ENCODE measurements around the gene CCDC57. TPM values are rescaled to one million over a fixed set of nuclear protein-coding genes. Genes with fewer than 3 reads are reported as not detected.

Gene CCDC57
- total RNA-seq, 1 donor from 2014 or later, result 108 TPM

DNA sequence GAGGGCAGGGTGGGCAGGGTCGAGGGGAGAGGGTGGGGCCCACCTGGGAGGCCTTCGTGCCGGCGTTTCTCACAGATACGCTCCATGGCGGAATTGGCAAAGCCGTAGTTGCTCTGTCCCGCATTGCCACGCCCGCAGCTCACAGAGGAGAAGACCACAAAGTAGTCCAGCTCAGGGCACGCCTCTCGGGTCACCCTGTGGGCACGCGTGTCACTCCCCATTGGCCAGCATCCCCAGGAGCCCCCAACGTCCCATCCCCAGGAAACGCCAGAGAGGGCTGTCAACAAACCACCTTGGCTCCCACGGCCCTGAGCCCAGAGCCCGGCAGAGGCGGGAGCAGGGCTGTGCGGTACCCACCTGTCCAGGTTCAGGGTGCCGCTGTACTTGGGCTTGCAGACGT lies 130.7 kb downstream of the CCDC57 start:
- no peak for DNase-seq (ENCODE audit: low spot score)

DNA sequence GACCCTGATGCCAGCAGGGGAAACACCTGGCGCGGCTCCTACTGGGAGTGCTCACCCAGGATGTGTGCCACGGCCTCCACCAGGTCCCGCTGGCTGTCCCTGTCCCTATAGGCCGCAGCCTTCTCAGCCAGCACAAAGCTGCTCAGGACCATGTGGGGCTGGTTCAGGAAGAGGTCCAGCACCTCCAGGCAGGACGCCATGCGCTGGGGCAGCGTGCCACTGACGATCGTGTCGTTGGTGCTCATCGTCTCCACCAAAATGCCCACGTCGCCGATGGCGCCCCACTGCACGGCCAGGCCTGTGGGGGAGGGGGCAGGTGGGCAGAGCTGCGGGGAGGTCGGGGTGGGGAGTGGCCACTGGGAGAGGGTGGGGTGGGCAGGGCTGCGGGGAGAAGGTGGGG lies 131.1 kb downstream of the CCDC57 start:
- DNase-seq (ENCODE audit: low spot score), result no peak

GRCh38 chr17:82080789-82081464 lies 131.7 kb downstream of the CCDC57 start:
- DNase-seq (ENCODE audit: low spot score), result no peak

- no peak for DNase-seq (ENCODE audit: low spot score)
These were observed 132.4 kb downstream of the CCDC57 start for GRCh38 chr17:82080048-82080788.

- DNase-seq (ENCODE audit: low spot score), result no peak
These were observed 133.5 kb downstream of the CCDC57 start for GRCh38 chr17:82079001-82079677.

DNA sequence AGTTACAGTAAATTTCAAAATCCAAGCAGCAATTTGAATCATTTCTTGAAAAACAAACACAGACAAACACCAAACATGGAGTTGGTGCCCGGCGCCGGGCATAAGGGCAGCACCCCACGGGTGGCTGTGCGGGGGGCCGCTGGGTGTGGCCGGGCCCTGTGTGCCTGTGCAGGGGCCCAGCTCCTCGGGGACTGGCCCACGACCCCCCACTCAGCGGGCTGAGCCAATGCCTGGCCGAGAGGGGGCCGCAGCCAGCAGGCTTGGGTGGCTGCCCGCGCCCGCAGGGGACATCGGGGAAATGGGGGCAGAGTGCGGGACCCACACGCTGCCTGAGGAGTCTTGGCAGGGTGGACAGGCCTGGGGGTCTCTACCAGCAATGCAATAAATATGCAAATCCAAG lies 134.2 kb downstream of the CCDC57 start:
- DNase-seq (ENCODE audit: low spot score), result no peak

- no peak for DNase-seq (ENCODE audit: low spot score)
These were observed 134.9 kb downstream of the CCDC57 start for GRCh38 chr17:82077617-82078358.

- DNase-seq (ENCODE audit: low spot score), result no peak
These were observed 135.7 kb downstream of the CCDC57 start for GRCh38 chr17:82076785-82077591.

GRCh38 chr17:82076018-82076784 lies 136.4 kb downstream of the CCDC57 start:
- no peak for DNase-seq (ENCODE audit: low spot score)

GRCh38 chr17:82073446-82073845 lies 139.2 kb downstream of the CCDC57 start:
- DNase-seq (ENCODE audit: low spot score), result no peak

DNA sequence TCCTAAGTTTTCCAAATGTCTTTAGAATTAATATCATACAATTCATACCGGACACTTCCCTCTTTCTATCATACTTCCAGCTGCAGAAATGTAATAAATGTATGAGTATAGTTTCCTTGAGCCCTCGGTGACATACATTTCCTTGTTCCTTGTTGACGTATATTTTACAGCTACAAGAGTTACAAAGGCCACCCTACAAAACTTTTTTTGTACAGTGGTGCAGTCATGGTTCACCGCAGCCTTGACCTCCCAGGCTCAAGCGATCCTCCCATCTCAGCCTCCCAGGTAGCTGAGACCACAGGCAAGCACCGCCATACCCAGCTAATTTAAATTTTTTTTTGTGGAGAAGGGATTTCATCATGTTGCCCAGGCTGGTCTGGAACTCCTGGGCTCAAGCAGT lies 139.8 kb downstream of the CCDC57 start:
- DNase-seq (ENCODE audit: low spot score), result no peak

DNA sequence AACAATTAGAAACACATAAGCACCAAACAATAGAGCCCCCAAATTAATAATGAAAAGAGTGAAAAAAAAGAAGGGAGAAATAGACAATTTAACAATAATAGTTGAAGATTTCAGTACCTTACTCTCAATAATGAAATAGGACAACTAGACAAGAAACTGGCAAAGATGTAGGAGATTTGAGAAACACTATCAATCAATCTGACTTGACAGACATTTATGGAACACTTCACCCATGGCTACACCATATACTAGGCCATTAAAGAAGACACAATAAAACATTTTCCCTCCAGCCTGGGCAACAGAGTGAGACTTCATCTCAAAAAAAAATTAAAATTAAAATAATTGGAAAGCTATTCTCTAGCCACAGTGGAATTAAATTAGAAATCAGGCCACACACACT lies 142.0 kb downstream of the CCDC57 start:
- no peak for DNase-seq (ENCODE audit: low spot score)

GRCh38 chr17:82065638-82066303 lies 146.9 kb downstream of the CCDC57 start, which contains the start of gene DUS1L:
DUS1L (minus strand) TSS chr17:82065804; CDS start chr17:82065059, 745 bp downstream.
- DNase-seq (ENCODE audit: low spot score), result no peak

- DNase-seq (ENCODE audit: low spot score), result no peak
These were observed 147.4 kb downstream of the CCDC57 start for GRCh38 chr17:82065193-82065637.

- no peak for DNase-seq (ENCODE audit: low spot score)
These were observed 148.0 kb downstream of the CCDC57 start for GRCh38 chr17:82064433-82065192.

- DNase-seq (ENCODE audit: low spot score), result no peak
These were observed 148.9 kb downstream of the CCDC57 start for GRCh38 chr17:82063424-82064415.

DNA sequence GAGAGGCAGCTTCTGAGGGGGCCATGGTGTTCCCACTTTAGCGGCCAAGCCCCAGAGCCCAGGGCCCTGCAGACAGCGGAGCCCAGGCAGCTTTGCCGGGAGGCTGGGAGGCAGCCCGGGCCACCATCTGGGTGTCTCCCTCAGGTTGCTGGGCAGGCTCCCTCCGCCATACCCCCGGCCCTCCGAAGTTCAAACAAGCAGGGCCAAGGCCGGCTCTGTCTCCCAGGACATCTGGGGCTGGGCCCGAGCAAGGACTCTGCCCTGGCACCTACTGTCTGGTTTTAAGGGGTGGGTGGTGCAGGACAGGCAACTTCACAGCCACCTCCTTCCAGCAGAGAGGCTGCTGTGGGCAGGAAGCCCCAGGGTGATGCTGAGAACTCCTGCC lies 149.7 kb downstream of the CCDC57 start:
- DNase-seq (ENCODE audit: low spot score), result no peak
